Activated CD4-positive, CD25-positive, alpha-beta regulatory T cell (primary cell): Measurements from ENCODE around the gene UCHL1.
"Not testable (repeated sequence)": the region's sequence is repeated elsewhere in the genome, so short reads cannot be mapped to it uniquely, and the experiment has no call there.

Experiments used
- DNase-seq, 4 experiments: peaks; one replicate each; lab custom pipeline; 2025; lab: John Stamatoyannopoulos, UW

The UCHL1 gene

GRCh38 chr4:41290479-41290878 lies 33.8 kb downstream of the UCHL1 start:
- DNase-seq = no peak

- no peak for DNase-seq
Measured at GRCh38 chr4:41294445-41295062, 37.8 kb downstream of the UCHL1 start.

- no peak for DNase-seq
Measured at GRCh38 chr4:41296995-41297394, 40.3 kb downstream of the UCHL1 start.

GRCh38 chr4:41297832-41298231 lies 41.1 kb downstream of the UCHL1 start:
- DNase-seq = no peak

GRCh38 chr4:41299486-41299885 lies 42.8 kb downstream of the UCHL1 start:
- DNase-seq = no peak

GRCh38 chr4:41301137-41301536 lies 44.4 kb downstream of the UCHL1 start:
- DNase-seq = no peak

- DNase-seq = no peak
Measured at GRCh38 chr4:41303372-41304118, 46.8 kb downstream of the UCHL1 start.

GRCh38 chr4:41304221-41304620 lies 47.5 kb downstream of the UCHL1 start:
- no peak for DNase-seq

- DNase-seq = no peak
Measured at GRCh38 chr4:41305476-41305875, 48.7 kb downstream of the UCHL1 start.

GRCh38 chr4:41307638-41308037 lies 50.9 kb downstream of the UCHL1 start:
- no peak for DNase-seq

- no peak for DNase-seq
Measured at GRCh38 chr4:41308398-41308797, 51.7 kb downstream of the UCHL1 start.

- not testable (repeated sequence) for DNase-seq
Measured at GRCh38 chr4:41315426-41315825, 58.7 kb downstream of the UCHL1 start.

- DNase-seq = no peak
Measured at GRCh38 chr4:41315862-41316261, 59.1 kb downstream of the UCHL1 start.
